K562 (cell line): Measurements from ENCODE around the gene ANKLE1. TPM values are rescaled to one million over a fixed set of nuclear protein-coding genes. Genes with fewer than 3 reads are reported as not detected.

ENCODE experiments used
- CBX3 ChIP-seq, 2 experiments: IDR thresholded peaks; 1 replicate in 1 of 2; 2 replicates in 1 of 2; pipeline ENCODE4 v1.6.1; 2012; ENCODE audit warnings: inconsistent platforms in 2 of 2, low read length in 2 of 2, borderline replicate concordance in 1 of 2, control low read depth in 1 of 2
- CHD4 ChIP-seq: fragments of 200-600 bp; sonication (generic); IDR thresholded peaks from 3 replicates; pipeline ENCODE4 v1.6.1; 2012; ENCODE audit warnings: low read depth, mild to moderate bottlenecking, mixed read lengths, low read length, inconsistent platforms; ENCODE audit not compliant: insufficient read depth, insufficient replicate concordance, poor library complexity, severe bottlenecking
- ESRRA ChIP-seq: fragments of 450-650 bp; IDR thresholded peaks from 2 replicates; pipeline ENCODE4 v1.6.1; 2014; ENCODE audit warnings: low read depth, mild to moderate bottlenecking, moderate library complexity, borderline replicate concordance
- FOXM1 ChIP-seq, 2 experiments: fragments of 450-650 bp in 1 of 2; sonication (generic) in 1 of 2; formaldehyde crosslinking in 1 of 2; IDR thresholded peaks; 2 replicates each; pipeline versions ENCODE4 v1.6.1 to v1.9.0; 2017 to 2022; ENCODE audit warnings: low read depth in 2 of 2, mild to moderate bottlenecking in 2 of 2, missing genetic modification reagents in 1 of 2, moderate library complexity in 1 of 2
- HNRNPLL ChIP-seq: fragments of 200-400 bp; formaldehyde crosslinking; IDR thresholded peaks from 2 replicates; pipeline ENCODE4 v1.6.1; 2017; ENCODE audit warnings: low read length, low read depth, mild to moderate bottlenecking; ENCODE audit not compliant: poor library complexity, severe bottlenecking
- L3MBTL2 ChIP-seq: fragments of 450-650 bp; IDR thresholded peaks from 2 replicates; pipeline ENCODE4 v1.6.1; 2016; ENCODE audit warnings: mild to moderate bottlenecking, moderate library complexity
- NRF1 ChIP-seq, 2 experiments: fragments of 450-650 bp; IDR thresholded peaks in 1 of 2; conservative IDR thresholded peaks in 1 of 2; 2 replicates each; pipeline ENCODE4 v1.6.1; 2014; ENCODE audit warnings: mild to moderate bottlenecking in 2 of 2
- OTX1 ChIP-seq: fragments of 450-650 bp; formaldehyde crosslinking; IDR thresholded peaks from 2 replicates; pipeline ENCODE4 v1.4.0; 2022; ENCODE audit warnings: mild to moderate bottlenecking
- ZFP1 ChIP-seq: fragments of 450-650 bp; formaldehyde crosslinking; IDR thresholded peaks from 2 replicates; pipeline ENCODE4 v1.4.0; 2020; ENCODE audit warnings: mild to moderate bottlenecking, mixed read lengths
- ZNF239 ChIP-seq: fragments of 250-450 bp; sonication (Bioruptor Pico); IDR thresholded peaks from 2 replicates; pipeline ENCODE4 v1.4.0; 2020; ENCODE audit warnings: mild to moderate bottlenecking
- ZNF24 ChIP-seq: fragments of 450-650 bp; IDR thresholded peaks from 2 replicates; pipeline ENCODE4 v1.6.1; 2016
- ZNF583 ChIP-seq: fragments of 250-450 bp; sonication (Bioruptor Pico); IDR thresholded peaks from 2 replicates; pipeline ENCODE4 v1.4.0; 2020
- polyA plus RNA-seq, 8 experiments: library from polyadenylated mRNA; depleted of rRNA in 4 of 8; stranded (reverse) in 5 of 8; unstranded in 3 of 8; fragments of >200 nt; fragmentation: Nextera tagmentation in 2 of 8; fragmentation: Illumina TruSeq in 1 of 8; extraction: Ambion mirVana in 2 of 8; extraction: Trizol in 1 of 8; gene quantifications; 2 replicates each; pipeline versions ENCODE4 v1.2.1 to v1.2.3, GENCODE V29; 2011 to 2014; ENCODE audit warnings: inconsistent platforms in 1 of 8, missing spikeins in 1 of 8
- total RNA-seq, 7 experiments: library from RNA; depleted of rRNA in 6 of 7; stranded (reverse); fragments of >200 nt in 6 of 7; fragmentation: Illumina TruSeq in 2 of 7; extraction: Trizol in 2 of 7; gene quantifications; 2 replicates each; pipeline versions ENCODE4 v1.2.1 to v1.2.3, GENCODE V29; 2011 to 2021; ENCODE audit warnings: low replicate concordance in 1 of 7
- TF ChIP-seq, protein P1 (sequence below): fragments of 250-450 bp; sonication (Bioruptor Pico); IDR thresholded peaks from 2 replicates; pipeline ENCODE4 v1.8.0; 2022; ENCODE audit warnings: inconsistent platforms
- TF ChIP-seq, protein P2 (sequence below): fragments of 450-650 bp; IDR thresholded peaks from 2 replicates; pipeline ENCODE4 v1.6.1; 2018; ENCODE audit not compliant: partially characterized antibody
- TF ChIP-seq, protein P3 (sequence below): fragments of 450-650 bp; formaldehyde crosslinking; IDR thresholded peaks from 2 replicates; pipeline ENCODE4 v1.4.0; 2020; ENCODE audit warnings: mild to moderate bottlenecking, mixed read lengths
- TF ChIP-seq, protein P4 (sequence below): fragments of 450-650 bp; formaldehyde crosslinking; IDR thresholded peaks from 2 replicates; pipeline ENCODE4 v1.4.0; 2020; ENCODE audit warnings: mild to moderate bottlenecking, moderate library complexity
- TF ChIP-seq, protein P5 (sequence below): sonication (generic); formaldehyde crosslinking; IDR thresholded peaks from 2 replicates; pipeline ENCODE4 v1.8.0; 2023; ENCODE audit warnings: mild to moderate bottlenecking, missing genetic modification reagents

Gene ANKLE1
- total and polyA plus RNA-seq, 9 of the 15 experiments (the other 6 are each of a cell fraction or from before 2014, with no cell fraction given), result 0.63 to 9.2 (median 2.9) TPM

DNA sequence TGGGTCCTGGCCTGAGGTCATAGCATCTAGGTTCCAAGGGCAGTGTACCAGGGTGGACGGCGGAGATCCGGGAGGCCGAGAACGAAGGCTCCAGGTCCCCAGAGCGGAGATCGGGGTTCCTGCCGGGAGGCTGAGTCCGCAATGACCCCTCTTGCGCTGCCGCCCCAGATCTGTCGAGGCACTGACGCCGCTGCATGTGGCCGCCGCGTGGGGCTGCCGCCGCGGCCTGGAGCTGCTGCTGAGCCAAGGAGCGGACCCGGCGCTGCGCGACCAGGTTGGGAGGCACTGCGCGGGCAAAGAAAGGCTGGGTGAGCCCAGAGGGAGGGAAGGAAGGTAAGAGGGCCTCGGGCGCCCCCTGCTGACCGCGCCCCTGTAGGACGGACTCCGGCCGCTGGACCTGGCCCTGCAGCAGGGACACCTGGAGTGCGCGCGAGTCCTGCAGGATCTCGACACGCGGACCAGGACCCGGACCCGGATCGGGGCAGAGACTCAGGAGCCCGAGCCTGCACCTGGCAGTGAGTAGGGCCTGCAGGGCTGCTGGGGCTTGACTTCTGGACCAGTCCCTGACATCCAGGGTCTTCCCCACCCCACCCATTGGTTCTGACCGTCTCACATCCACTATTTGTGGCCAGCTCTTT is 906 bp downstream of the ANKLE1 start (continued):
- TF ChIP-seq ZFP1 (CRISPR knock-in tag) (no peak), ESRRA (peak; percentile 82), CHD4 (no peak), ZNF583 (CRISPR knock-in tag) (peak; percentile 50; the same call in 1 of the 2 replicates), FOXM1 (IDR thresholded peaks at IDR 0.05; ENCODE audit: low read depth) (no peak), FOXM1 (CRISPR knock-in tag; IDR thresholded peaks at IDR 0.05; ENCODE audit: low read depth) (0 out of 2 replicates have a peak, but pooled peaks have one; percentile 43), ZNF24 (0 out of 2 replicates have a peak, but pooled peaks have one; percentile 6), CBX3 (IDR thresholded peaks at IDR 0.05; ENCODE audit: borderline replicate concordance in 1 of 2, low read length in 2 of 2) (peak in 1 of 2 experiments; percentile 51; a peak in 1 of 3 replicates), NRF1 (conservative IDR thresholded peaks at IDR 0.05 in 1 of 2, IDR thresholded peaks at IDR 0.05 in 1 of 2) (peak; percentile 81 to 84), OTX1 (CRISPR knock-in tag) (no peak), L3MBTL2 (peak; percentile 88), ZNF239 (no peak), HNRNPLL (peak; percentile 16)
- TF ChIP-seq, protein P1, sequence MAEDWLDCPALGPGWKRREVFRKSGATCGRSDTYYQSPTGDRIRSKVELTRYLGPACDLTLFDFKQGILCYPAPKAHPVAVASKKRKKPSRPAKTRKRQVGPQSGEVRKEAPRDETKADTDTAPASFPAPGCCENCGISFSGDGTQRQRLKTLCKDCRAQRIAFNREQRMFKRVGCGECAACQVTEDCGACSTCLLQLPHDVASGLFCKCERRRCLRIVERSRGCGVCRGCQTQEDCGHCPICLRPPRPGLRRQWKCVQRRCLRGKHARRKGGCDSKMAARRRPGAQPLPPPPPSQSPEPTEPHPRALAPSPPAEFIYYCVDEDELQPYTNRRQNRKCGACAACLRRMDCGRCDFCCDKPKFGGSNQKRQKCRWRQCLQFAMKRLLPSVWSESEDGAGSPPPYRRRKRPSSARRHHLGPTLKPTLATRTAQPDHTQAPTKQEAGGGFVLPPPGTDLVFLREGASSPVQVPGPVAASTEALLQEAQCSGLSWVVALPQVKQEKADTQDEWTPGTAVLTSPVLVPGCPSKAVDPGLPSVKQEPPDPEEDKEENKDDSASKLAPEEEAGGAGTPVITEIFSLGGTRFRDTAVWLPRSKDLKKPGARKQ, result peak; percentile 77; the same call in 1 of the 2 replicates
- TF ChIP-seq, protein P2, sequence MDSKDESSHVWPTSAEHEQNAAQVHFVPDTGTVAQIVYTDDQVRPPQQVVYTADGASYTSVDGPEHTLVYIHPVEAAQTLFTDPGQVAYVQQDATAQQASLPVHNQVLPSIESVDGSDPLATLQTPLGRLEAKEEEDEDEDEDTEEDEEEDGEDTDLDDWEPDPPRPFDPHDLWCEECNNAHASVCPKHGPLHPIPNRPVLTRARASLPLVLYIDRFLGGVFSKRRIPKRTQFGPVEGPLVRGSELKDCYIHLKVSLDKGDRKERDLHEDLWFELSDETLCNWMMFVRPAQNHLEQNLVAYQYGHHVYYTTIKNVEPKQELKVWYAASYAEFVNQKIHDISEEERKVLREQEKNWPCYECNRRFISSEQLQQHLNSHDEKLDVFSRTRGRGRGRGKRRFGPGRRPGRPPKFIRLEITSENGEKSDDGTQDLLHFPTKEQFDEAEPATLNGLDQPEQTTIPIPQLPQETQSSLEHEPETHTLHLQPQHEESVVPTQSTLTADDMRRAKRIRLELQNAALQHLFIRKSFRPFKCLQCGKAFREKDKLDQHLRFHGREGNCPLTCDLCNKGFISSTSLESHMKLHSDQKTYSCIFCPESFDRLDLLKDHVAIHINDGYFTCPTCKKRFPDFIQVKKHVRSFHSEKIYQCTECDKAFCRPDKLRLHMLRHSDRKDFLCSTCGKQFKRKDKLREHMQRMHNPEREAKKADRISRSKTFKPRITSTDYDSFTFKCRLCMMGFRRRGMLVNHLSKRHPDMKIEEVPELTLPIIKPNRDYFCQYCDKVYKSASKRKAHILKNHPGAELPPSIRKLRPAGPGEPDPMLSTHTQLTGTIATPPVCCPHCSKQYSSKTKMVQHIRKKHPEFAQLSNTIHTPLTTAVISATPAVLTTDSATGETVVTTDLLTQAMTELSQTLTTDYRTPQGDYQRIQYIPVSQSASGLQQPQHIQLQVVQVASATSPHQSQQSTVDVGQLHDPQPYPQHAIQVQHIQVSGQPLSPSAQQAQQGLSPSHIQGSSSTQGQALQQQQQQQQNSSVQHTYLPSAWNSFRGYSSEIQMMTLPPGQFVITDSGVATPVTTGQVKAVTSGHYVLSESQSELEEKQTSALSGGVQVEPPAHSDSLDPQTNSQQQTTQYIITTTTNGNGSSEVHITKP, result peak; percentile 46
- TF ChIP-seq, protein P3, sequence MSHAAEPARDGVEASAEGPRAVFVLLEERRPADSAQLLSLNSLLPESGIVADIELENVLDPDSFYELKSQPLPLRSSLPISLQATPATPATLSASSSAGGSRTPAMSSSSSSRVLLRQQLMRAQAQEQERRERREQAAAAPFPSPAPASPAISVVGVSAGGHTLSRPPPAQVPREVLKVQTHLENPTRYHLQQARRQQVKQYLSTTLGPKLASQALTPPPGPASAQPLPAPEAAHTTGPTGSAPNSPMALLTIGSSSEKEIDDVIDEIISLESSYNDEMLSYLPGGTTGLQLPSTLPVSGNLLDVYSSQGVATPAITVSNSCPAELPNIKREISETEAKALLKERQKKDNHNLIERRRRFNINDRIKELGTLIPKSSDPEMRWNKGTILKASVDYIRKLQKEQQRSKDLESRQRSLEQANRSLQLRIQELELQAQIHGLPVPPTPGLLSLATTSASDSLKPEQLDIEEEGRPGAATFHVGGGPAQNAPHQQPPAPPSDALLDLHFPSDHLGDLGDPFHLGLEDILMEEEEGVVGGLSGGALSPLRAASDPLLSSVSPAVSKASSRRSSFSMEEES (CRISPR knock-in tag), result no peak
- TF ChIP-seq, protein P4, sequence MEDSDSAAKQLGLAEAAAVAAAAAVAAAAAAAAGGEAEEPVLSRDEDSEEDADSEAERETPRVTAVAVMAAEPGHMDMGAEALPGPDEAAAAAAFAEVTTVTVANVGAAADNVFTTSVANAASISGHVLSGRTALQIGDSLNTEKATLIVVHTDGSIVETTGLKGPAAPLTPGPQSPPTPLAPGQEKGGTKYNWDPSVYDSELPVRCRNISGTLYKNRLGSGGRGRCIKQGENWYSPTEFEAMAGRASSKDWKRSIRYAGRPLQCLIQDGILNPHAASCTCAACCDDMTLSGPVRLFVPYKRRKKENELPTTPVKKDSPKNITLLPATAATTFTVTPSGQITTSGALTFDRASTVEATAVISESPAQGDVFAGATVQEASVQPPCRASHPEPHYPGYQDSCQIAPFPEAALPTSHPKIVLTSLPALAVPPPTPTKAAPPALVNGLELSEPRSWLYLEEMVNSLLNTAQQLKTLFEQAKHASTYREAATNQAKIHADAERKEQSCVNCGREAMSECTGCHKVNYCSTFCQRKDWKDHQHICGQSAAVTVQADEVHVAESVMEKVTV (CRISPR knock-in tag), result peak; percentile 81
- TF ChIP-seq, protein P5, sequence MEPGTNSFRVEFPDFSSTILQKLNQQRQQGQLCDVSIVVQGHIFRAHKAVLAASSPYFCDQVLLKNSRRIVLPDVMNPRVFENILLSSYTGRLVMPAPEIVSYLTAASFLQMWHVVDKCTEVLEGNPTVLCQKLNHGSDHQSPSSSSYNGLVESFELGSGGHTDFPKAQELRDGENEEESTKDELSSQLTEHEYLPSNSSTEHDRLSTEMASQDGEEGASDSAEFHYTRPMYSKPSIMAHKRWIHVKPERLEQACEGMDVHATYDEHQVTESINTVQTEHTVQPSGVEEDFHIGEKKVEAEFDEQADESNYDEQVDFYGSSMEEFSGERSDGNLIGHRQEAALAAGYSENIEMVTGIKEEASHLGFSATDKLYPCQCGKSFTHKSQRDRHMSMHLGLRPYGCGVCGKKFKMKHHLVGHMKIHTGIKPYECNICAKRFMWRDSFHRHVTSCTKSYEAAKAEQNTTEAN (CRISPR knock-in tag), result no peak
